ENCODE results near the gene PARD3.

PARD3 gene

GRCh38 chr10:34570887-34571286 lies 244.2 kb downstream of the PARD3 start:
- no peak for DNase-seq

DNA sequence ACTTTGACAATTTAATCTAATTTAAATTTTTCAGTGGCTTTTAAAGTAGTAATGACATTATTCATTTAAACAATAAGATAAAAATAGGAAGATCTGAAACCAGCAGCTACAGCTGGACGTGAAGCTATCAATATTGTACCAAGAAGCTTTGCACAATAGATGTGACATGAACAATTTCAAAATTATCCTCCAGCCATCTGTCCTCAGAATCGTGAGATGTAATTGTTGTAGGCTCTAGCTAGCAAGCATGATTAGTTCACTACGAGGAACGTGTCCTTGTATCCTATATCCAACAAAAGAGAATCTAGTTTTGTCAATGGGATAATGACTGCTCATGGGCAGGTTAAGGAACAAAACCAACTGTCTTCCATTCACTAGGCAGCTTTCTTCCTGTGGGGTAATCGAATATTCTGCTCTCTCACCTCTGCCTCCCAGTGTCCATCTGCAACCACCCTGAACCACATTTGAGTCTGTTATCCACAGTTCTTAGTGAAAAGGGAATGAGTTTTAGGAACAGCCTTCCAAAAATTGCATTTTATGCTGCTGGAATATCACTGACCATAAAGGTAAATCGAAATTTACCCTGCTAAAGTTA lies 247.3 kb downstream of the PARD3 start:
- no peak for DNase-seq

- DNase-seq, result no peak
Observed at GRCh38 chr10:34565934-34566333, 249.2 kb downstream of the PARD3 start.

GRCh38 chr10:34558093-34558583 lies 257.0 kb downstream of the PARD3 start:
- no peak for DNase-seq

DNA sequence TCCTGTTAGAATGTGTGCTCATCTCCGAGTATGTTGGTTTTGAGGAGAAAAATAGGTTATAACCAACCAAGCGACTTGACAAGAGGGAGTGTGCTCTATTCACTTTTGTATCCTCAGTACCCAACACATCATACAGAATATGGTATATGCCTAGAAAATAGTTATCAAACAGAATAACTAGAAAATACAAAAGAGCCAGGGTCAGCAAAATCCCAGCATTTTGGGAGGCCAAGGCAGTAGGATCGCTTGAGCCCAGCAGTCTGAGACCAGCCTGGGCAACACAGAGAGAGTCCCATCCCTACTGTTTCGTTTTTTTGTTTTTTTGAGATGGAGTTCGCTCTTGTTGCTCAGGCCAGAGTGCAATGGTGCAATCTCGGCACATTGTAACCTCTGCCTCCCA lies 257.9 kb downstream of the PARD3 start:
- DNase-seq, result no peak

- no peak for DNase-seq
Observed at GRCh38 chr10:34555653-34556052, 259.4 kb downstream of the PARD3 start.

DNA sequence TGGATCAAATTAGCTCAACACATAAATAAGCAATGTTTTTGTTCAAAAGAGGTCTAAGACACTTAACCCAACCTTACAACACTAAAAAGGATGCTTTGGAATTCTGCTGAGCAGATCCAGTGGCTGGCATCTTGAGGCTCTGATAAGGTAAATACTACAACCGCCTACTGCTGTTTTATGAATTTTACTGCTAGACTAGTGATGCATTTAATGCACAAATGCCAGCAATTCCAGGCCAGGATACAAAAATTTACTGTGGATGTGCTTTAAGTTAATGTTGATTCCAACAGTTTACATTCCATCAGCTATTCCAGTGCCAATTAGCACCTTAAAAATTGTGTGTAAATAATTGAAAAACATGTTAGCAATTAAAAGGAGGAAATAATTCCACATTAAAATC lies 261.3 kb downstream of the PARD3 start:
- no peak for DNase-seq

GRCh38 chr10:34551295-34551694 lies 263.8 kb downstream of the PARD3 start:
- DNase-seq, result no peak

- no peak for DNase-seq
Observed at GRCh38 chr10:34549953-34550352, 265.1 kb downstream of the PARD3 start.

- no peak for DNase-seq
Observed at GRCh38 chr10:34549001-34549400, 266.1 kb downstream of the PARD3 start.

GRCh38 chr10:34548466-34548865 lies 266.6 kb downstream of the PARD3 start:
- DNase-seq, result no peak

DNA sequence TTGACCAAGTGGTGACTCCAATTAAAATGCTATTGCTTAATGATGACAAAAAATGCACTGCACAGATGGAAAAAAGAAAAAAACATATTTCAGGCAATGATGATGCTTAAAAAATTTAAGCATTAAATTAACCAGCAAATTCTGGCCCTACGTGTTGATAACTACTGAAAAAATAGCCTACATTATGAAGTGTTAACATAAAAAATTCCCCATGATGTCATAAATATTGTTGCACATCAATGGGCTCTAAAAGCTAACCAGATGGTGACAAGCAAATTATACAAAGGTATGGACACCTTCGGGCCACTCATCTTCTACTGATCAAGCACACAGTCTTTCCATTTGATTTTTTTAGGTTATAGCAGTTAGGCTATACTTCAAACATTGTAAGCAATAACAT lies 267.4 kb downstream of the PARD3 start:
- DNase-seq, result no peak

DNA sequence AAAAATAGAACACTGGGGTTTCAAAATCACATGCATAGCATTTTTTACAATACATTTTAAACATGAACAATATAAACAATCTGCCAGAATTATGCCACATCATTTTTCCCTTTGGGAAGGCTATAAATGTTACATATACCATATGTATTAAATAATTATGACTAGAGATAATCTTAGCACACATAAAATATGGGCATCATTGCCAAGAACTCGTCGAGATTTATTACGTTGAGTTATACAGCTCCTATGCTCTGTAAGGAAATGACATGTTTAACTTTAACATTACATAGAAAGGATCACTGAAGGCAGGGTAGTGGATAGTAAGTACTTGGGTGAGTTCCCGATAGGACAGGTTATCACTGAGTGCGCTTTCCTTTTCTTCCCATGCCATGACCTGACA lies 267.8 kb downstream of the PARD3 start:
- DNase-seq, result no peak

DNA sequence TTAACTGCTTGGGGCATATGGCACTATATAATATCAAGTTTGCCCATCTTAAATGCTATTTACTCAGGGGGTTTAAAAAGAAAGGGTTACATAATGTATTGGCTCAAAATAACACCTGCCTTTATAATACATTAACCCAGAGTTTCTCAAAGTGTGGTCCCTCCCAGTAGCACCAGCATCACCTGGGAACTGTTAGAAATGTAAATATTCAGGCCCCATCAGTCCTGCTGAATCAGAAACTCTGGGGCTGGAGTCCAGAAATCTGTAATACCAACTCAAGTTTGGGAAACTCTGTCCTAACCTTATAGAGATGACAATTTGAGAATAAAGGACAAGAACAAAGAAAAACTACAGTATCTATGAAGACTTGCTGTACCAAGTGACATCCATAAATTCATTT lies 270.7 kb downstream of the PARD3 start:
- DNase-seq, result no peak

DNA sequence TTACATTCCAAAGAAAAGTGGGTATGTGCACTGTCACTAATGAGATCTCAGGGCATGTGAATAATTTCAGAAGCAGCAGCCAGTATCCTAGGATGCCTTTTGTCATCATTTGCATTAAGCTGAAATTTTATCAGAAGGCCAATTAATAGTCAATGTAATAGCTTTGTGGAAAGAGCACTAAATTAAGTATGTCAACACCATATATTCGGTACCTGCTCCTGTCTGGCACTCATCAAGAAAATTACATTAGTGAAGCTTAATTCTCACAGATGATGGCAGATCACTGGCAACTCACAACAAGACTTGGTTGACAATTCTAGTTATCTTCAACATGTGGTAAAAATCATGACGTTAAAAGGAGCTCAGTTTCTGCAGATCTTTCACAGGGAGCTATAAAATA lies 271.4 kb downstream of the PARD3 start:
- no peak for DNase-seq

- DNase-seq, result no peak
Observed at GRCh38 chr10:34540492-34540891, 274.6 kb downstream of the PARD3 start.

GRCh38 chr10:34539533-34540315 lies 275.4 kb downstream of the PARD3 start:
- DNase-seq, result no peak

DNA sequence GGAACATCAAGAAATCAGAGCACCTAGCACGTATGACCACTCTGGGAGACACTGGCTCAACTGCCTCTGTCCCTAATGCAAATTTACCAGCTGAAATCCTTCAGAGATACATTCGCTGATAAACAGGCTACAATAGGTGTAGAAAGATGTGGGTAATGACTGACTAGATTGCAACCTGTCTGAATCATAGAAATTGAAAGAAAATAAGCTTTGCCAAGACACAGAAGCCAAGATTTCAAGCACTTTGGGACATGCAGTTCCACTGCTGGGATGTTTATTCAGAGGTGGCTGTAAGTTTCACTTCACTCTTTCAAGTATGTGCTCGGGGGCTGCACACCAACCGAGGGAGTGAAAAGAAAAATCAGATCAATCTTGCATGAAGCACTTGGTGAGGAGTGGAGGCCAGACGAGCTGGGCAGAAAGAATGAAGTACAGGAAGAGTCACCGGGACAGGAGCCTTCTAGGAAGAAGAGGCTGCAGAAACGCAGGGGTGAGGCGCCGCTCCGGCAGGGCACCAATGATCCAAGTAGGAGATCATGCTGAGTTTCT lies 276.7 kb downstream of the PARD3 start:
- no peak for DNase-seq

DNA sequence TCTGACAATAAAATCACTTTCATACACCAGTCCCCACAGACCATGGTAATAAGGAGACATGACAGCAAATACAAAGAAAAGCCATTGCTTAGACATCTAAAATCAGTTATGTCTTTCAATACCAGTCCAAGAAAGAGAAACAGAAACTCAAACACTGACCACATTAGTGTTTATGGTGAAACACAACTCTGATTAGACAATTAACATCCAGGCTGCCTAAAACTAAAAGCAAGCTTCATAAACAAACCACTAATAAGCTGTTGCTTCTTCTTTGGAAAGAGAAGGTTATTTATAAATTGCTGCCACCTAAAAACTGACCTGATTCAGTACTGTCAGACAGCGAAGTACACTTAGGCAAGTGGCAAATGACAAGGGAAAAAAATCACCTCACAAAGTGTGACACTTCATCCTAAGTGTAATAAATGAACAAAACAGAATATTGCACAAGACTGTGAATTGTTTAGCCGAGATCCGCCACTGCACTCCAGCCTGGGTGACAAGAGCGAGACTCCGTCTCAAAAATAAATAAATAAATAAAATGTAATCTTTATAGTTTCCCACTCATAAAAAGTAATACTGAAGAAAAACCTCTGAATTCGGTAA lies 277.4 kb downstream of the PARD3 start:
- no peak for DNase-seq

DNA sequence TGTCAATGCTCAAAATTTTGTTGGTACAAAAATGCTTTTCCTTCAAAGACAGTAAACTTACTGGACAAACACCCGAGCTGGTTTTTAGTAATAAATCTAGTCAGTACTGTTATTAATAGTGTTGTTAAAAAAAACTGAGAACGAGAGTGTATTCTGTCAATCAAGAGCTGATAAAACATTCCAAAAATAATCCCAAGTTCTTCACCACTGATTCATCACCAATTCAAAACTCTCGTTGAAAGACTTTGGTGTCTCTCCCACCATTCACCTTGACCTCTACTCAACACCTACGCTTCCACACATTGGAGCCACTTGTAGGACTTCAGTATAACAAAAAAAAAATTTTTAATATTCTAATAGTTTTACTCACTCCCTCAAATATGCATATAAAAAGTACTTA lies 279.2 kb downstream of the PARD3 start:
- DNase-seq, result no peak

DNA sequence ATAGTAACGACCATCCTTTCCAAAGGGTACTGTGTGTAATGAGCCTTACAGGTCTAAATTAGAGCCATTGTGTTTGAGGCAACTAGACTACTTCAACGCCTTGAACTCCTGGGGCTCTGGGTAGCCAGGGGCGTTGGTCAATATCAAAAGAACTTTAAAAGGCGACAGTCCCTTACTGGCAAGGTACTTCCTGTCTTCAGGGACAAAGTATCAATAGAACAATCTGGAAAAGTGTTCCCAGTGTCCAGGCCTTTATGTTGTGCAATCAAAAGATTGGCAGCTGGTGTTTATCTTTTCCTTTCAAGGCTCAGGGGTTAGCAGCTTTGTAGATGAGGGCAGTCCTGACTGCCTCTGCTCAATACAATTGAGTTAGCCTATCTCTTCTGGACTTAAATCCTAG lies 284.3 kb downstream of the PARD3 start:
- DNase-seq, result no peak

DNA sequence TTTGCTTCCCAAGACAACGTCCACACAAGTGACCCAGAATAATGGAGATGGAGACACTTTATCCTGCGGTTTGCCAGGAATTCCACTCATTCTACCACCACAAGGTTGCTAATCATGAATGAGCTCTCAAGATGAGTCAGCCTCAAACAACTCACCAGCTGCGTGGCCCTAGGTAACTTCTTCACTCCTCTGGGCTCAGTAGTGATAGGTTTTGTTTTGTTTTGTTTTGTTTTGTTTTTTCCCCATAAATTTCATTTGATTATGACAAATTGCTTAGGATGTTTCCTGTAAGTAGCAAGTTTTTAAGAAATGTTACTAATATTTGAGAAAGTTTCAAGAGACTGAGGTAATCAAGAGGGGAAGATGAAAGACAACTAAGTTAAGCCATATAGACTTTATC lies 286.8 kb downstream of the PARD3 start:
- DNase-seq, result no peak

DNA sequence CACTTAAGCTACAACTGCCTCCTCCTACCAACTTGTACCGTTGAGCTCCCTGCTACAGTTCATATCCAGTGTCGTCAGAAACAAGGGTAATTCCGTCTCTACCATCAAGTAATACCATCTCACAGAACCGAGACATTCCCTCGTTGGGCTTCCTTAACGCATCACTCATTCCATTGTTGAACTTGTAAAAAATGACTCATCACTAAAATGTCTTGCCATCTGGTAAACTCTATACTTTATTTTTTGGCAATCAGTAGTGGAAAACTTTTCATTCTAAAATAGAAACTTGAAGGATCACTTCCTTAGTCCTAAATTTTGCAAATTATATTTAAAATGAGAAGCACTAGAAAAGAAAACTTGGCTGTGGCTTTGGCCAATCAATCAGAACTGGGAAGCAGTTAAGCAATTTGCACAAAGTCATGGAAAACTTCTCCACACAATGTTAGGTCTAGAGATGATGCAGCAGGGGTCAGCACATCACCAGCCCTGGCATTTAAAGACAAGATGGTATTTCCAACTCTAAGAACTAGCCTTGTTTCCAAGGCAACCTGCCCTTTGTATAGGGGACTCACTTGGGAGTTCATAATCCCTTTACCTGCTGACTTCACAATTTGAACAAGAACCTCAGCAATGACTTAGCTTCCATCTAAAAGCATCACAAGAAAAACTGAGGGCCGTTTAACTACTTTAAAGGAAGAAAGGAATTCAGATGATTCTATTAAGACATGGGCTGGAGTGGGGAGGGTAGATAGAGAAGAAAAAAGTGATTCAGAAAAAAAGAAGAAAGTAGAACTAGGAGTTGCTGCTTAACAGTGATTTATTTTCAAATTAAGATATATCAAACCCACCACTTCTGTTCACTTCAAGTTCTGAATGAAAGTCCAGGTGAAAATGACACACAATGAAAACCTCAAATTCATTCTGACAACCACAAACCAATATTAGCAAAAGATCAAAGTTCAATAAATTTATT lies 288.1 kb downstream of the PARD3 start:
- no peak for DNase-seq

All from suppressor macrophage treated with lipopolysaccharide for 1 hour (primary cell).